Stimulated activated CD4-positive, alpha-beta T cell treated with anti-CD3 and anti-CD28 coated beads, TNF-alpha, amount 100 ng/mL, for 4 hours (primary cell): ENCODE measurements around the gene SLC2A9.

Experiments
- DNase-seq, 3 experiments: peaks; one replicate each; pipeline ENCODE4 v3.0.0-alpha.2; 2020; ENCODE audit warnings: low read depth in 3 of 3

SLC2A9 gene

GRCh38 chr4:9893329-9894108, 127.8 kb downstream of the SLC2A9 start:
- no peak for DNase-seq

DNA sequence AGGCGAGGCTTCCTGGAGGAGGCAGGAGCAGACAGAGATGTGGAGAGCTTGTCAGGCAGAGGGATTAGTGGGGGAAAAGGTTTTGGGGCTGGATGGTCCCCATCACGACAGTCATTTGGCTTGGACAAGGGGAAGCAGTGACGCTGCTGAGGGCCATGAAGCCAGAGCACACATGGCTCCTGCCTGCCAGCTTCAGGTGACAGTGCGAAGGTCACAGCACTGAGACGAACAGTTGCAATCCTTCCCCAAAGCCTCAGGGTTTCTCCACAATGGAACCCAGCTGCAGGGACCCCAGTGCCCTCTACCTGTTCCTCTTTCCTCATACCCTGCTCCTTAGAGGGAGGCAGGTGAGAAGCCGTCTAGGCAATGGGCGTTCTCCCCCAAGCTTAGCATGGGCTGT, 129.6 kb downstream of the SLC2A9 start:
- DNase-seq, result no peak

DNA sequence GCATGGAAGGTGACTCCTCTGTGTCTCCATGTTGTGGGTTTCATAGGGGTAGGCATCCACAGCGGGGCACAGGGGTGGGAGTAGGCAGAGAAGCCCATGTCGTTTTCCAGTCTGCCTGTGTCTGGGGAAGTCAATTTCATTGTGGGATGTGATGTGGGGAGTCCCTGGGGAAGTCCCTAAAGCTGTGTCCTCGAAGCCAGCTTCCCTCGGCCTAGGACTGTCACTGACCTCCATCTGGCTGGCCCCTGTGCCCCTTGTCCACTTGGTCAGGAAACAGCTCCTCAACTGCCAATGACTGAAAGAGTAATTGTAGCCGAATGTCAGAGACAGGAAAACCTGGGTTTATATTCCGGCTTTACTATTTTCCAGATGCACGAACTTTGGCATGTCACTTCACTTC, 130.2 kb downstream of the SLC2A9 start:
- DNase-seq, result no peak

DNA sequence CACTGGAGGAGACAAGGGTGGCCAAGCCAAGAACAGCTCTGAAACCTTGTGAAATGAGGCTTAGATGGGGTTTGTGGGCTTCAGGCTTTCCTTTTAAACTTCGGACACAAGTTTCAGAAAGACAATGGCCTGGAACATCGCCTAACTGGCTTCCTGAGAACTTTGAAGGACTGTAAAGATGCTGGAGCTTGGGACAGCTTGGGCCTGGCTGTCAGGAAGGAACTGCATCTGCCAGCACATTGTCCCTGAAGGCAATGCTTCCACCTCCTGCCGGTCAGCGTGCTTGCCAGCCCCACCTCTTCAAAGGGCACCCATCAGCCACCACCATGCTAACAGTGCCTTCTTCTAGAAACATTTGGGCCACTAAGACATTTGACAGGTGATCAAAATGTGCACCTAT, 132.0 kb downstream of the SLC2A9 start:
- DNase-seq, result no peak

DNA sequence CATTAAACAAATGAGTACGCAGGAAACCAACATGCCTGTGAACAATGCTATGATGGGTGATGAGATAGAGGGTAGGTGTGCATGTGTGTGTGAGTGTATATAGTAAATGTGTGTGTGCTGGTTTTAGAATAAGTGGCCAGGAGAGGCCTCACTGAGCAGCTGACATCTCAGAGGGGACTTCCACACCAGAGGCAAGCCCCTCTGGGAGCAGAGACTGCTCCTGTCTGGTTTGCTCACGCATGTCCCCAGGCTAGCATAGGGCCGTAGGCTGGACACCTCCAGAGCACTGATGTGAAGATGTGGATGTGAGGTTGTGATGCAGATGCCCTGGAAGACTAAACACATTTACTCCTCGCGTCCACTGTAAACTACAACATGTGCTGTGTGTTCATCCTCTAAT, 135.3 kb downstream of the SLC2A9 start:
- no peak for DNase-seq

DNA sequence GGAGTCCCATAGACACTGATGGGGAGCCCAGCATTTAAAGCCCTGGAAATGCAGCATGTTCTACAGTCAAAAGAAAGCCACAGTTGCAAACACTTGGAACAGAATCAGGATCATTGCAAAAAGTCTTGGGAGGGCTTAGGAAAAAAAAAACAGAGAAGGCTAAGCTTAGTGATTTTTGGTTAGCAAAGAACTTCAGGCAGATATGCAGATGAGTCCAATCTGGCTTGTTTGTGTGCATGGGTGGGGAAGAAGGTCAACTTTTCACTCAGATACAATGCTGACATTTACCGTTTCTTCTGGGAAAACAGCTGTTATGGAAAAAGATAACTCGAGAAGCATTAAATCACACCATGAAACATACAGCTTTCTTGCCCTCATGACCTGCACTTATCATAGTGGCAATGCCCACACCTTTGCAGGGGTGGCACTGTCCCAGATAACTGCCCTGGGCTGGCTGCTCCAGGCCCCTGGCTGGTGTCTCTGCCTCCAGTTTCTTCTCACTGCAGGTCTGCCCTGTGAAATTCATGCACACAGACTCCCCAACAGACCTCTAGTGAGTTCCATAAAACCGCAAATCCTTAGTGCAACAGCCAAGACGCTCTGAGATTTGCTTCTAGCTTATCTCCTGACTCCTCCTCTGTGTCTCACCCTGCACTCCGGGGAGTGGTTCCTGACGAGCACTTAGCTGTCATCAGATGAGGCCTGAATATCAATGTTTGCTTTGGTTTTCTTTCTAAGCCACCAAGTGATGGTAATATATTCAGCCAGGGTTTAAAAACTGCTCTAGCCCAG, 140.7 kb downstream of the SLC2A9 start:
- DNase-seq, result no peak

DNA sequence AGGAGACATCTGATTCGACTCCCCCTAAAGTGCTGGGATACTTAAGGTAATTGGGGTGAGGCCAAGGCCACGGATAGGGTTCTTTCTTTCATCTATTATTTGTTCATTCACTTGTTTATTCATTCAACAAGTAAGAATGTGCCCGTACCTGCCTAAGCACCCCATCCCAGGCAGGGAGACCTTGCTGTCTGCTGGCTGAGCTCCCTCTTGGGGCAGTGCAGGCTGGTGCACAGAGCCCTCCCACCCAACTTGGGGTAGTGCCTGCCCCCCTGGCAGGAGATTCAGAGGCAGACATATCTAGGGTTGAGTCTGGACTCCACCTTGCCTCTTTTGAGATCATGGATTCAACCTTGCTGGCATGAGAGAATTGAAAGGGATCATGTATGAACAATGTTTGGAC, 144.2 kb downstream of the SLC2A9 start:
- no peak for DNase-seq

GRCh38 chr4:9875516-9875915, 145.8 kb downstream of the SLC2A9 start:
- no peak for DNase-seq

DNA sequence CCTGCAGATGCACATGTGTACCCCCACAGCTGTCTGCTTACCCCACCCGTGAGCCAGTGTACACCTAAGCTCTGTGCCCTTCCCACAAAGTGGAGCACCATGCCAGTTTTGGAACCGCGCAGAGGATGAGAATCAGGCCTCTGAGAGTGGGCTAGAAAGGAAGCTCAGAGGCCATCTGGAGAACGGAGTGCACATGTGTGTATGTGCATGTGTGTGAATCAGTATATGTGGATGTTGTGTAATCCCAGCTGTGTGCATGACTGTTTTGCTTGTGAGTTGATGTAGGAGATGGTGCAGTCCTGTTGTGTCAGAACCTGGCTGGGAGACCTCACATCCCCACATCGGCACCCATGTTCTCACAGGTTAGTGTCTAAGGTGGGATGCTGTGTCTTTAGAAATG, 146.9 kb downstream of the SLC2A9 start:
- DNase-seq, result no peak

GRCh38 chr4:9870165-9870790, 151.0 kb downstream of the SLC2A9 start:
- DNase-seq, result no peak

DNA sequence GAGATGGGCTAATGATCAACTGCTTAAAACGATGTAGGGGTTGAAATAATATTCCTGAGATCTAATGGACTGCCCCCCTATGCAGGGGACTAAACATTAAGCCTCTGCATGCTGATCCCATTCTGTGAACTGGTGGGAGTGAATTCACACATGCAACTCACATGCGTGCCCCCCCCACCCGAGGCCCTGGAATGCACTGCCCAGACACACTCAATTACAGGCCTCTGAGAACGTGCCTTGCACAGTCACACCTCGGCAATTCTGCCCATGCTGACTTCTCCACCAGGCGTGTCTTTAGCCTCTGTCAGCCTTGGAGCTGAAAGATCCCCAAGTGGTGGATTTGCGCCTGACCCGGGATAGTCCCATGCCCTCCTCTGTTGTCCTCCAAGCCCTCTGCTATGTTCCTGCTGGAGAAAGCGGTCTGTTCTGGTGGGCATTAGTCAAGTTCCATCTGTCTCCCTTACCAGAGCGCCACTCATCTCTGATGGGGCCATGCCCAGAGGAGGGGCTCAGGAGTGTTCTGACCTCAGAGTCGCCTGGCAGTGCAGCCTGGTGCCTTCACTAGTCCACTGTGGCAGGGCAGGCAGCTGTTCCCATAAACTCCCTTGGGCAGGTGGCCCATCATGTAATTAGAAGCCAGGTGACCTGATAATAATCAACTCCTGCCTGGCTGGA, 153.4 kb downstream of the SLC2A9 start:
- DNase-seq, result no peak

DNA sequence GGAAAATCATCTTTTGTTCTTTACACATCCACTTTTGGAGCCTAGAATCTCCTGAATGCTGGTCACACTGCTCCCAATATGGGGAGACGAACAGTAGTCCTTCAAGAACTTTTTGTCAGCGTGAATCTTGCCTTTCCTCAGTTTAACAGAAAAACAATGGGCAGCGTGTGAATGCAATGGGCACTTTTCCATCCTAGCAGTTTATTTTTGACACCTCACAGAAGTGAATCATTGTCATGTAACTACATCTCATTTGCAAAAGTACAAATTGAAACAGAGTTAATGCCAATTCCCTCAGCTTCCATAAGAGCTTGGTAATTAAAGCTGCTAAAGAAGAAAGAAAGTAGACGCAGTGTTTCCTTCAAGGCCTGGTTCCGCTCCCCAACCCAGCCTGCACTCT, 154.4 kb downstream of the SLC2A9 start:
- DNase-seq, result no peak

GRCh38 chr4:9861561-9861960, 159.7 kb downstream of the SLC2A9 start:
- no peak for DNase-seq

DNA sequence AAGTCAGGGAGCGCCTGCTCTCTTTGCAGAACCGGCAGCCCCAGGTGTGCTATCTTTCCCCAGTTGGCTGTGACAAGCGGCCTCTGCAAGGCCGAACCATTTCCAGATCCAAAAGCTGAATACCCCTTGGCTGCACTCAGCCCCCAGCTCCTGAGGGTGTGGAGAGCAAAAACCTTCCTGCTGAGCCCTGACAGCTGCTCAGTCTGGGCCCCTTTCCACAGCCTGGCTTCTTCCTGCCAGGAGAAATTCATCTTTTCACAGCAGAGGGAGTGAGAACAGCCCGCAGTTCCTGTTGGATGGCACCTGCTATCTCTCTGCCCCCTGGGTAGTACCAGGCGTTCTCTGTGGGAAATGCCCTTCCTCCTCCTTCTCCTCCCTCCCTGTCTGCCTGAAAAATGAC, 161.5 kb downstream of the SLC2A9 start:
- DNase-seq, result no peak

- no peak for DNase-seq
Observed at GRCh38 chr4:9849538-9849920, 171.8 kb downstream of the SLC2A9 start.

DNA sequence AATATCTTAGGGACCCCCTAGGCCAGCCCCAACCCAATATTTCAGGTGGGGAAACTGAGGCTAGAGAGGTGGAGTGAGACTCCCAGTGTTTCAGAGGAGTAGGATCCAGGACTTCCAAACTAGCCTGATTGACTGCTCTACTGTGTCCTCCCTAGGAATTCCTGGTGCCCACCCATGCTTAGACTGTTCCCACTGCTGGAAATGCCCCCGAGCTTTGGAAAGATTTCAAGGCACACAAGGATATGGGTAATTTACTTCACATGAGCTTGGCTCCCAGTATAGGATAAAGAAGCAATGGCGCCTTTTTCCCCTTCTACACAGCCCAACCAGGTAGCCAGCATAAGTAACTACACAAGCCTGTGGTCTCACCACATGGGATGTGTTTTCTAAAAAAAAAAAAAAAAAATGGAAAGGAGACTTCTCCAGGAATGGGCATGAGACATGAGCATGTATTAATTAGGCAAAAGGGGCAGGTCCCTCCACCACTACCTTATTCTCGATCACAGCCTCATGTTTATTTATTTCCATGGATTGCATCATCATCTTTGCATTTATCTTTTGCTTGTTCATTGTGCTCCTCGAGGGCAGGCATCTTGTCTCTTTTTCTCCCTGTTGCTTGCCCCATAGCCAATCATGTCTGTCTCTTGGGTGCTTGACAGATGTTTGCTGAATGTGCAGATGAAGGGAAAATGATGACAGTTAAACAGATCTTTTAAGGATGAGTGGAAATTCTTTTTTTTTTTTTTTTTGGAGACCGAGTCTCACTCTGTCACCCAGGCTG, 173.1 kb downstream of the SLC2A9 start:
- DNase-seq, result no peak

GRCh38 chr4:9845791-9846493, 175.4 kb downstream of the SLC2A9 start:
- no peak for DNase-seq

- no peak for DNase-seq
Observed at GRCh38 chr4:9841072-9841471, 180.2 kb downstream of the SLC2A9 start.

DNA sequence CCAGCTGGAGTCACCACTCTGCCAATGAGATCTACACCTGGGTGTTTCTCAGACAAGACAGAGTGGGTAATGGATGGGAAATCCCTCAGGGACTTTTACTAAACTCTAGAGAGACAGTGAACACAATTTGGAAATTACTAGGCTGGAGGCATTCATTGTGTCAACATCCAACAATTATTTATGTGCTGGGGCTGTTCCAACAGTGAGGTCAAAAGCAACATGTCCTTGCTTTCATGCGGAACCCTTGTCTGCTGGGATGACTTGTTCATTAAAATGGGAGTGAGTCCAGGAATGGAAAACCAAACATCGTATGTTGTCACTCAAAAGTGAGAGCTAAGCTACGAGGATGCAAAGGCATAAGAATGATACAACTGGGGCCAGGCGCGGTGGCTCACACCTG, 185.9 kb downstream of the SLC2A9 start:
- DNase-seq, result no peak

DNA sequence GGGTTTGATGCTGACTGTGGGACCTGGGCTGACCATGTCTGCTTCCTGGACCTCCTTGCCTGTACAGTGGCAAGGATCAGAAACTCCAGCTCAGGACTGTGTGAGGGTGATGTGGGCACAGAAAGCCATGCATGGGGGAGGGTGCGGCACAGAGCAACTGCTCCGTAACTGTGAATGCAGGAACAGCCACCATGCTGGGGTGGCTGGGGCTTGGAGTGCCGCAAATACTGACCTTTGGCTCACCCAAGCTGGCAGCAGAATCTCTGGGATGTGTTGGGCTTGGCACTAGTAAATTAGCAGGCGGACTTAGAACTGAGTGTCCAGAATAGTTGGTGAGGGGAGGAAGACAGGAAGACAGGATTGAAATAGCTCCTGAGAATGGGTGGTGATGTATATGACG, 187.9 kb downstream of the SLC2A9 start:
- no peak for DNase-seq

DNA sequence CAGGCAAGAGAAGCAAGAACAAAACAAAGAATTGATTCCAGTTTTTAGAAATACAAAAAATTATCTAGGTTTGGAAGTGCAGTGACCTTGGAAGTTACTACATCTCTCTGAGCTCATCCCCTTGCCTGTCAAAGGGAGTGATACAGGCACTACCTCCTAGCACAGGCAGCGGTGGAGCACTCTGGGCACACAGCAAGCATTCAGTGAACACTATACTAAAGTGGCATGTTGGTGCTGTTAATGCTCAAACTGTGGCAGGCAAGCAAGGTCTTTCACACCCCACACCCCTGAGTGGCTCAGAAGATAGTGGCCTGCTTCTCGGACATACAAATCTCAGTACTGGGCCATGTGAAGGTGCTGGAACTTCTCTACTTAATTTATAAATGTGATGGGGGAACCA, 188.7 kb downstream of the SLC2A9 start:
- no peak for DNase-seq
